Endothelial cell of umbilical vein (primary cell): ENCODE data around the gene SP9. TPM values are rescaled to one million over a fixed set of nuclear protein-coding genes. Genes with fewer than 3 reads are reported as not detected.

ENCODE experiments used
- BruUV-seq: library from RNA; stranded (reverse); fragments of 400-500 nt; replicated peaks from 2 replicates; lab custom pipeline; 2021; lab: Mats Ljungman, UMichigan
- CTCF ChIA-PET: fragments of 300-600, 350-600 bp; sonication (Branson Sonifier 250); formaldehyde crosslinking; loops from one replicate; lab custom pipeline; 2021; ENCODE audit warnings: antibody characterized with exemption, inconsistent platforms; lab: Charles Lee
- POLR2A ChIA-PET: fragments of 300-600, 350-600 bp; sonication (Branson Sonifier 250); formaldehyde crosslinking; loops from one replicate; lab custom pipeline; 2021; ENCODE audit warnings: antibody characterized with exemption, inconsistent platforms; lab: Charles Lee
- DNase-seq: peaks from one replicate; pipeline ENCODE4 v3.0.0-alpha.2; 2011; ENCODE audit warnings: low read depth, low spot score
- FAIRE-seq: peaks from 2 replicates; lab custom pipeline; 2011; peaks lifted over from hg19 to GRCh38; lab: Jason Lieb, UNC
- H2AFZ ChIP-seq: 2 replicates; pipeline ENCODE4 v1.6.0; 2012; ENCODE audit warnings: low read depth, low read length, control low read depth, inconsistent platforms
- H3K27ac ChIP-seq: 2 replicates; pipeline ENCODE4 v1.5.1; 2011; ENCODE audit warnings: low read depth, mild to moderate bottlenecking, control low read depth, low read length, moderate library complexity; ENCODE audit not compliant: insufficient read depth
- H3K27me3 ChIP-seq, 2 experiments: 2 replicates each; pipeline versions ENCODE4 v1.6.0 to v1.6.1; 2011; ENCODE audit warnings: low read length in 2 of 2, mixed read lengths in 1 of 2; ENCODE audit not compliant: control insufficient read depth in 2 of 2, insufficient read depth in 2 of 2
- H3K36me3 ChIP-seq, 2 experiments: 2 replicates in 1 of 2; 3 replicates in 1 of 2; pipeline ENCODE4 v1.5.1; 2011; ENCODE audit warnings: low read length in 2 of 2, mild to moderate bottlenecking in 1 of 2, moderate library complexity in 1 of 2; ENCODE audit not compliant: control insufficient read depth in 2 of 2, insufficient read depth in 2 of 2; ENCODE audit errors: extremely low read depth in 1 of 2
- H3K4me1 ChIP-seq: 3 replicates; pipeline ENCODE4 v1.5.1; 2011; ENCODE audit warnings: mild to moderate bottlenecking, low read length; ENCODE audit not compliant: control insufficient read depth, insufficient read depth; ENCODE audit errors: extremely low read depth
- H3K4me2 ChIP-seq: 2 replicates; pipeline ENCODE4 v1.6.1; 2011; ENCODE audit warnings: low read length, control low read depth, mixed read lengths; ENCODE audit not compliant: insufficient read depth
- H3K4me3 ChIP-seq, 3 experiments: fragments of 200-600 bp in 1 of 3; sonication (generic), shearing (Covaris generic) in 1 of 3; replicated peaks in 1 of 3; 2 replicates each; pipeline ENCODE4 v1.5.1; 2011 to 2016; ENCODE audit warnings: control low read depth in 3 of 3, low read length in 3 of 3, mild to moderate bottlenecking in 2 of 3, inconsistent platforms in 1 of 3, low read depth in 1 of 3, moderate library complexity in 1 of 3; ENCODE audit not compliant: insufficient read depth in 1 of 3
- H3K79me2 ChIP-seq: 2 replicates; pipeline ENCODE4 v1.6.0; 2012; ENCODE audit warnings: low read length, inconsistent platforms; ENCODE audit not compliant: control insufficient read depth, insufficient read depth
- H3K9ac ChIP-seq: replicated peaks from 2 replicates; pipeline ENCODE3; 2011; ENCODE audit warnings: low read length, control low read depth; ENCODE audit not compliant: insufficient read depth; ENCODE audit errors: extremely low read depth
- H3K9me1 ChIP-seq: replicated peaks from 3 replicates; pipeline ENCODE4 v1.6.0; 2011; ENCODE audit warnings: mild to moderate bottlenecking, low read length; ENCODE audit not compliant: control insufficient read depth, insufficient read depth; ENCODE audit errors: extremely low read depth
- H3K9me3 ChIP-seq: replicated peaks from 2 replicates; pipeline ENCODE4 v1.5.1; 2012; ENCODE audit warnings: low read length, inconsistent platforms; ENCODE audit not compliant: control insufficient read depth, insufficient read depth
- H4K20me1 ChIP-seq: replicated peaks from 2 replicates; pipeline ENCODE3; 2011; ENCODE audit warnings: mild to moderate bottlenecking, low read length; ENCODE audit not compliant: control insufficient read depth, insufficient read depth; ENCODE audit errors: extremely low read depth
- EZH2 ChIP-seq: IDR thresholded peaks from 2 replicates; pipeline ENCODE4 v1.6.1; 2012; ENCODE audit warnings: borderline replicate concordance, low read depth, mild to moderate bottlenecking, moderate library complexity, low read length, inconsistent platforms; ENCODE audit not compliant: severe bottlenecking
- FOS ChIP-seq: IDR thresholded peaks from 2 replicates; pipeline ENCODE4 v1.6.1; 2011; ENCODE audit warnings: mild to moderate bottlenecking, low read length, moderate library complexity, borderline replicate concordance; ENCODE audit not compliant: insufficient read depth
- GATA2 ChIP-seq: IDR thresholded peaks from 2 replicates; pipeline ENCODE4 v1.7.0; 2011; ENCODE audit warnings: low read depth, mild to moderate bottlenecking, moderate library complexity, mixed read lengths, low read length; ENCODE audit not compliant: insufficient read length, insufficient read depth
- JUN ChIP-seq: IDR thresholded peaks from 2 replicates; pipeline ENCODE4 v1.6.1; 2011; ENCODE audit warnings: borderline replicate concordance, low read depth; ENCODE audit not compliant: insufficient read length, insufficient read depth
- MAX ChIP-seq: IDR thresholded peaks from 2 replicates; pipeline ENCODE4 v1.6.1; 2011; ENCODE audit not compliant: insufficient read depth, insufficient read length
- MYC ChIP-seq: IDR thresholded peaks from one replicate; pipeline ENCODE4 v1.6.1; 2011; ENCODE audit warnings: mild to moderate bottlenecking, low read depth, low read length
- POLR2A ChIP-seq: IDR thresholded peaks from 2 replicates; pipeline ENCODE4 v1.6.1; 2012; ENCODE audit warnings: low read depth, mild to moderate bottlenecking, control low read depth, low read length
- POLR2AphosphoS5 ChIP-seq: IDR thresholded peaks from 2 replicates; pipeline ENCODE4 v1.6.1; 2012; ENCODE audit warnings: low read depth, mild to moderate bottlenecking, control low read depth, low read length, moderate library complexity; ENCODE audit not compliant: insufficient read depth
- dilution Hi-C: fragments of 300-500 bp; cut with MboI; formaldehyde crosslinking; loops from one replicate; pipeline ENCODE4 v1.15.0; 2019; ENCODE audit warnings: low sequenced_read_pairs; ENCODE audit not compliant: extremely low pct_ligation_motif_present
- intact Hi-C: fragments of 100-400 bp; cut with micrococcal nuclease; formaldehyde crosslinking; loops from one replicate; pipeline ENCODE4 v1.10.0; 2022
- polyA plus RNA-seq, 4 experiments: library from polyadenylated mRNA; depleted of rRNA in 3 of 4; stranded (reverse) in 3 of 4; unstranded in 1 of 4; fragments of >200 nt; gene quantifications; 2 replicates each; pipeline versions ENCODE4 v1.2.1 to v1.2.3, GENCODE V29; 2011 to 2012; ENCODE audit warnings: missing spikeins in 1 of 4
- total RNA-seq: library from RNA; stranded (reverse); gene quantifications from 2 replicates; pipeline ENCODE4 v1.2.3, GENCODE V29; 2021
- TF ChIP-seq, protein P1 (sequence below), 2 donors: IDR thresholded peaks; 1 replicate in 1 of 2; 2 replicates in 1 of 2; pipeline ENCODE4 v1.5.1; 2011; ENCODE audit warnings: low read length in 2 of 2, mild to moderate bottlenecking in 2 of 2, moderate library complexity in 2 of 2, control low read depth in 1 of 2, inconsistent platforms in 1 of 2, low read depth in 1 of 2; ENCODE audit not compliant: insufficient read depth in 1 of 2; ENCODE audit errors: extremely low read depth in 1 of 2

The SP9 gene
- total and polyA plus RNA-seq, 2 donors (not counting 3 experiments of a cell fraction or from before 2014, with no cell fraction given): not detected

- Histone ChIP-seq H3K27me3 (no peaks in the 10 kb centered on the region), H3K9me1 (no peaks in the 10 kb centered on the region), H2AFZ (no peak overlapping the region), H3K9ac (no peak overlapping the region), H3K36me3 (peaks cover 0 to 3% of the 10 kb centered on the region in 2 experiments), H3K4me2 (no peak overlapping the region), H3K27ac (no peak overlapping the region), H3K79me2 (no peaks in the 10 kb centered on the region), H3K9me3 (no peaks in the 10 kb centered on the region), H3K4me3 (no peak overlapping the region), H3K4me1 (no peaks in the 10 kb centered on the region), H4K20me1 (no peaks in the 10 kb centered on the region)
- POLR2A ChIA-PET: interaction anchor here (0.5 kb wide), 1 partner anchor 973 kb away, joined by 3 read pairs; no protein-coding TSS in a partner anchor
- intact Hi-C loops (no loop called here), dilution Hi-C loops (no loop called here)
- no peak for FAIRE-seq
- CTCF ChIA-PET: interaction anchor here (0.8 to 1.9 kb wide), 18 partner anchors 8 to 1323 kb away, joined by 3 to 10 read pairs (median 4); partner anchors contain the start of gene SCRN3
- BruUV-seq: no TSS peak
- no peak for DNase-seq
- TF ChIP-seq EZH2 (no peak), MYC (no peak), MAX (no peak), POLR2AphosphoS5 (no peak), FOS (no peak), POLR2A (no peak), GATA2 (no peak), JUN (no peak)
- TF ChIP-seq, protein P1, sequence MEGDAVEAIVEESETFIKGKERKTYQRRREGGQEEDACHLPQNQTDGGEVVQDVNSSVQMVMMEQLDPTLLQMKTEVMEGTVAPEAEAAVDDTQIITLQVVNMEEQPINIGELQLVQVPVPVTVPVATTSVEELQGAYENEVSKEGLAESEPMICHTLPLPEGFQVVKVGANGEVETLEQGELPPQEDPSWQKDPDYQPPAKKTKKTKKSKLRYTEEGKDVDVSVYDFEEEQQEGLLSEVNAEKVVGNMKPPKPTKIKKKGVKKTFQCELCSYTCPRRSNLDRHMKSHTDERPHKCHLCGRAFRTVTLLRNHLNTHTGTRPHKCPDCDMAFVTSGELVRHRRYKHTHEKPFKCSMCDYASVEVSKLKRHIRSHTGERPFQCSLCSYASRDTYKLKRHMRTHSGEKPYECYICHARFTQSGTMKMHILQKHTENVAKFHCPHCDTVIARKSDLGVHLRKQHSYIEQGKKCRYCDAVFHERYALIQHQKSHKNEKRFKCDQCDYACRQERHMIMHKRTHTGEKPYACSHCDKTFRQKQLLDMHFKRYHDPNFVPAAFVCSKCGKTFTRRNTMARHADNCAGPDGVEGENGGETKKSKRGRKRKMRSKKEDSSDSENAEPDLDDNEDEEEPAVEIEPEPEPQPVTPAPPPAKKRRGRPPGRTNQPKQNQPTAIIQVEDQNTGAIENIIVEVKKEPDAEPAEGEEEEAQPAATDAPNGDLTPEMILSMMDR (IDR thresholded peaks at IDR 0.05; ENCODE audit: extremely low read depth in 1 of 2, insufficient read depth in 1 of 2, low read depth in 1 of 2, low read length in 2 of 2): no peak
Observed at GRCh38 chr2:174350593-174351181, 15.9 kb downstream of the SP9 start.
